ENCODE data around the gene ACSBG1. TPM values are rescaled to one million over a fixed set of nuclear protein-coding genes. Genes with fewer than 3 reads are reported as not detected.

The ACSBG1 gene
- total RNA-seq, 1 donor from 2014 or later = 3.4 TPM

DNA sequence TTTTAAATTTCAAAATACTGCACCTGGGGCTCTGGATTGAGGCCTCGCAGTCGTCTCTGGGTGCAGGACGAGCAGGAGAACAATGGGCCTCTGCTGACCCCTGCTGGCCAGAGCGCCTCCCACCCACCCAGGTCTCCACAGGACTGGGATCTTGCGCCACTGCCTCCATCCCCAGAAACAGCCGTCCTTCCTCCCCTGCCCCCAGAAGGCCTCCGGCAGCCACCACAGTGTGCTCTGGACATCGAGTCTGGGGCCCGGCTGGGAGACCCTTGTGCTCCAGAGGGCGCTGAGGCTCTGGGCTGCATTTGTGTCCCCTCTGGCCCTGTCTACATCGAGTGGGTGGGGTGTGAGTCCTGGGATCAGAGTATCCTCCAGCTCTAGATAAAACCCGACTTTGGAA lies 6.7 kb upstream of the ACSBG1 start:
- Histone ChIP-seq H3K4me3 (no peak overlapping the region), H3K9me3 (no peaks in the 10 kb centered on the region), H3K36me3 (no peaks in the 10 kb centered on the region), H3K27me3 (no peaks in the 10 kb centered on the region), H3K27ac (no peak overlapping the region), H3K4me1 (no peaks in the 10 kb centered on the region)
- TF ChIP-seq, protein P1, sequence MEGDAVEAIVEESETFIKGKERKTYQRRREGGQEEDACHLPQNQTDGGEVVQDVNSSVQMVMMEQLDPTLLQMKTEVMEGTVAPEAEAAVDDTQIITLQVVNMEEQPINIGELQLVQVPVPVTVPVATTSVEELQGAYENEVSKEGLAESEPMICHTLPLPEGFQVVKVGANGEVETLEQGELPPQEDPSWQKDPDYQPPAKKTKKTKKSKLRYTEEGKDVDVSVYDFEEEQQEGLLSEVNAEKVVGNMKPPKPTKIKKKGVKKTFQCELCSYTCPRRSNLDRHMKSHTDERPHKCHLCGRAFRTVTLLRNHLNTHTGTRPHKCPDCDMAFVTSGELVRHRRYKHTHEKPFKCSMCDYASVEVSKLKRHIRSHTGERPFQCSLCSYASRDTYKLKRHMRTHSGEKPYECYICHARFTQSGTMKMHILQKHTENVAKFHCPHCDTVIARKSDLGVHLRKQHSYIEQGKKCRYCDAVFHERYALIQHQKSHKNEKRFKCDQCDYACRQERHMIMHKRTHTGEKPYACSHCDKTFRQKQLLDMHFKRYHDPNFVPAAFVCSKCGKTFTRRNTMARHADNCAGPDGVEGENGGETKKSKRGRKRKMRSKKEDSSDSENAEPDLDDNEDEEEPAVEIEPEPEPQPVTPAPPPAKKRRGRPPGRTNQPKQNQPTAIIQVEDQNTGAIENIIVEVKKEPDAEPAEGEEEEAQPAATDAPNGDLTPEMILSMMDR (IDR thresholded peaks at IDR 0.05) = peak; percentile 73 to 98 (median 83)
- TF ChIP-seq POLR2A (IDR thresholded peaks at IDR 0.05) = no peak
- intact Hi-C loops (cut with DNase I) = loop anchor here (5.0 kb wide), 2 partner anchors 129 to 279 kb away; no protein-coding TSS in a partner anchor
- no peak for DNase-seq (ENCODE audit: extremely low spot score in 2 of 2)

DNA sequence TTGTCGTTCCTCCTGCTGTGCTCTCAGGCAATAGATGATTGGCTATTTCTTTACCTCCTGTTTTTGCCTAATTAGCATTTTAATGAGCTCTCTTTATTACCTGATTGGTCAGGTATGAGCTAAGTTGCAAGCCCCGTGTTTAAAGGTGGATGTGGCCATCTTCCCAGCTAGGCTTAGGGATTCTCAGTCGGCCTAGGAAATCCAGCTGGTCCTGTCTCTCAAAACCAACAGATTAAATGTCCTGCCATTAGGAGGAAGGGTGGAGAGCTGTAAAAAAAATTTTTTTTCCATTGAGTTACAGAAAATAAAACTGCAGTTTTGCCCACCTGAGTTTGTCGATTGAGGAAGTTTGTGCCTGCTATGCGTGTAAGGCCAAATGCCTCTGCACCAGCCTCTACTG lies 5.4 kb upstream of the ACSBG1 start:
- H3K27ac ChIP-seq = no peak overlapping the region
- no peaks in the 10 kb centered on the region for H3K4me1 ChIP-seq
- DNase-seq (ENCODE audit: extremely low spot score in 2 of 2) = no peak
- intact Hi-C loops (cut with DNase I) = loop anchor here (5.0 kb wide), 2 partner anchors 128 to 278 kb away; no protein-coding TSS in a partner anchor
- no peaks in the 10 kb centered on the region for H3K9me3 ChIP-seq
- TF ChIP-seq POLR2A (IDR thresholded peaks at IDR 0.05) (no peak), POLR2AphosphoS5 (IDR thresholded peaks at IDR 0.05; ENCODE audit: insufficient read depth in 1 of 2, low read depth in 1 of 2) (no peak)
- TF ChIP-seq, protein P1 (IDR thresholded peaks at IDR 0.05) = no peak
- no peak overlapping the region for H3K4me3 ChIP-seq
- no peaks in the 10 kb centered on the region for H3K27me3 ChIP-seq
- no peaks in the 10 kb centered on the region for H3K36me3 ChIP-seq

DNA sequence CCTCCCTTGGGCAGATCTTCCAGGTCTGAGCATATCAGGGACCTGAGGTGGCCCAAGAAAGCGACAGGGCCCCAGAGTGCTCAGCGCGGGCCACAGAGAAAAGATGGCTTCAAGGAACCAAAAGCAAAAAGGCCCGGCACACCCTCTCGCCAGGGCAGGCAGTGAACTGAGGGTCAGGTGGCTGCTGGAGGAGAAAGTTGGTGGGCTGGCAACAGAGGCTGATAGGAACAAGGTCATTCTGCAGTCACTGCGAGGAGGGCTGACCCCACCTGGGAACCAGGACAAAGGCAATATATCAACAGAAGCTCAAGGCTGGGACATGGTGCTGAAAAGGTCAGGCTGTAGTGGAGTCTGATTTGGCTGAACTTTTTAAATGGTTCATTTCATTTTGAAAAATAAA lies 2.8 kb upstream of the ACSBG1 start:
- intact Hi-C loops (cut with DNase I) = no loop called here
- DNase-seq (ENCODE audit: extremely low spot score in 2 of 2) = no peak
- TF ChIP-seq POLR2A (IDR thresholded peaks at IDR 0.05) = no peak
- TF ChIP-seq, protein P1 (IDR thresholded peaks at IDR 0.05) = no peak
- no peak for TF ChIP-seq POLR2AphosphoS5 (IDR thresholded peaks at IDR 0.05; ENCODE audit: insufficient read depth in 1 of 2, low read depth in 1 of 2)

DNA sequence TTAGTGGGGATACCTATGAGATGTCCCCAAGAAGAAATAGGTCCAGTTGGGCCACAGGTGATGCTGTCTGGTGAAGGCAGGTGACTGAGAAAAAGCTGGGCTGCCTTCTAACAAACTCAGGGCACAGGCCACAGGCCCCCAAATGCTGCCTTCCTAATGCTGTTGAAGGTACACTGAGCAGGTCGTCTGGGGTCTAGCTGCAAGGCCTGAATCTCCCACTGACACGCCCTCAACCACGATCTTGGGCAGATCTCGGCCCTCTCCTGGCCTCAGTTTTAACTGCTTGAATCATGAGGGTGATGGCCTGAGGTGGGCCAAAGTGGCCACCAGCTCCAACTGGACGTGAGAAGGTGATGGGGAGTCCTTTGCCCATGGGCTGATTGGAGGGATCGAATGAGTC lies 2.1 kb upstream of the ACSBG1 start:
- Histone ChIP-seq H3K36me3 (no peaks in the 10 kb centered on the region), H3K9me3 (no peaks in the 10 kb centered on the region), H3K27me3 (no peaks in the 10 kb centered on the region), H3K27ac (no peak overlapping the region), H3K4me1 (no peaks in the 10 kb centered on the region), H3K4me3 (no peak overlapping the region)
- intact Hi-C loops (cut with DNase I) = no loop called here
- TF ChIP-seq POLR2A (IDR thresholded peaks at IDR 0.05) = no peak
- no peak for TF ChIP-seq POLR2AphosphoS5 (IDR thresholded peaks at IDR 0.05; ENCODE audit: insufficient read depth in 1 of 2, low read depth in 1 of 2)
- TF ChIP-seq, protein P1 (IDR thresholded peaks at IDR 0.05) = no peak
- DNase-seq (ENCODE audit: extremely low spot score in 2 of 2) = no peak

More for the DNA sequence above, 2.8 kb upstream of the ACSBG1 start:
- no peaks in the 10 kb centered on the region for H3K36me3 ChIP-seq
- H3K27me3 ChIP-seq = no peaks in the 10 kb centered on the region
- H3K4me1 ChIP-seq = no peaks in the 10 kb centered on the region
- no peaks in the 10 kb centered on the region for H3K9me3 ChIP-seq
- H3K4me3 ChIP-seq = no peak overlapping the region
- no peak overlapping the region for H3K27ac ChIP-seq

DNA sequence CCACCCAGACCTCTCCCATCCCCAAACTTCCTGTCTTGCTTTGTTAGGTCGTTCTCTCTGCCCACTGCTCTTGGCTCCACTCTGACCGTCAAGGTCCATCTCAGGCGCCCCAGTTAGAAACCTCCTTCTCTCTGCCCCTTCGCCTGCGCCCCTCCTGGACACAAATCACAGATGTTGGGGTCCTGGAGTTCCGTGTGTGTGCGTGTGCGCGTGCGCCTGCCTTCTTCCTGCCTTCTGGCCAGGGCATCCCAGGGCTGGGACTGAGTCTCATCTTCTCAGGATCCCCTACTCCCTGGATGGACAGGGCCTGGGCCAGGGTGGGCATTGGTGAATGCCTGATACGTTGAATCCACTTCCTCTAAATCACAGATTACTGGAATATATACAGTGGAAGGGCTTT lies 869 bp downstream of the ACSBG1 start:
- no peak overlapping the region for H3K27ac ChIP-seq
- no peaks in the 10 kb centered on the region for H3K27me3 ChIP-seq
- no peaks in the 10 kb centered on the region for H3K9me3 ChIP-seq
- intact Hi-C loops (cut with DNase I) = no loop called here
- no peak overlapping the region for H3K4me3 ChIP-seq
- H3K36me3 ChIP-seq = no peaks in the 10 kb centered on the region
- TF ChIP-seq POLR2AphosphoS5 (IDR thresholded peaks at IDR 0.05; ENCODE audit: insufficient read depth in 1 of 2, low read depth in 1 of 2) (no peak), POLR2A (IDR thresholded peaks at IDR 0.05) (no peak)
- TF ChIP-seq, protein P1 (IDR thresholded peaks at IDR 0.05) = no peak
- no peak for DNase-seq (ENCODE audit: extremely low spot score in 2 of 2)
- H3K4me1 ChIP-seq = no peaks in the 10 kb centered on the region

All from vagina (tissue), 2 donors.